Stimulated activated CD4-positive, alpha-beta T cell treated with anti-CD3 and anti-CD28 coated beads, Interleukin-12 subunit alpha, Interleukin-12 subunit beta, amount 100 ng/mL, for 48 hours (primary cell): Measurements from ENCODE around the gene IKZF1.

Experiments used
- DNase-seq, 3 donors: peaks; one replicate each; pipeline ENCODE4 v3.0.0-alpha.2; 2020; ENCODE audit warnings: low read depth in 2 of 3, low spot score in 1 of 3

Gene IKZF1

DNA sequence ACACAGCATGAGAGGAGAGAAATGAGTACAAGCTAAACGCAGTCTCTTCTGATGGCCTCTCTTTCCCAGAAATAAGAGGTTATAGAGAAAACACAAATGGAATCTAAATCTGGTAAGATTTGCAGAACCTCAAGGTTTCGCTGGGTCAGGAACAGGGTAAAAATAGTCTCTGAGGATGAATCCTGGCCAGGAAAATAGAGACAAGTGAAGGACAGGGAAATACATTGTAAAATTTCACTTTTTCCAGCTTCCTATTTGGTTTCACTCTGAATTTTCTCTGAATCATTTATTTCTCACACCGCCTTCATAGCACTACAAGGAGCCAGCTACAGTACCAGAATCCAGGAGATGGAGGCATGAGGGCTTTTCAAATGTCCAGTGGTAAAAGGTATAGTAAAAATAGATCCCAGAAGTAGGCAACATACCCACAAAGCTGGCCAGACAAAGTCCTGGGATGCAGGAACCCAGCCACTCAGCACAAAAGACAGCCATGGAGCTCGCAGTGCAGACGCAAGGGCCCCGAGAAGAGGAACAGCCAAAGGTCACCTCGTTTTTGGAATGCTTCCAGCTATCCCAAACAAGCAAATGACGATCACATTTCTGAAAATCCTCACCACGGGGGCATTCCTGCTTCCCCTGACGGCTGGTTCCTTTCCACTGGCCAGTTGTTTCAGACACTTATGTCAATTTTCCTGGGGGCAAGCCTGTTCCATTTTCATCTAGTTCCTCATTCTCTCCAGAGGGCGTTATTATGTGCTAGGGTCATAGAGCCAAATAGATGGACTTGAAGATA is 21.5 kb upstream of the IKZF1 start:
- DNase-seq: no peak

DNA sequence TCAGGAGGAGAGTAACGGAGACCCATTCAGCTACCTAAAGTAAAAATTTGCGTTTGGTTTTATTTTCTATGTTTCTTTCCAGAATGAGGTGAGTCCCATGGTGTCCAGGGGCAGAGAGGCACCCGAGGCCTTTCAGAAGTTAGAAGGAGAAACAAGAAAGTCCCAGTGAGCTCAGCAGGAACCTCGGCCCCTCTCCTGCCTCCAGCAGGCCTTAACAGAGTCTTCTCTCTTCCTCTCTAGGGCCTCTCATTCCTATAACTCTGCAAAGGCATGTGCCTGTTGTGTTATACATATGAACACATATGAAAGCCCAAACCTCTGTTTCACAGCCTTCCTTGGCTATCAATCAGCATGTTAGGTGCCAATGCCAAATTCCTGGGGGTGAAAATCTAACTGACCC is 20.8 kb upstream of the IKZF1 start:
- no peak for DNase-seq

GRCh38 chr7:50284296-50284695 is 20.2 kb upstream of the IKZF1 start:
- no peak for DNase-seq

DNA sequence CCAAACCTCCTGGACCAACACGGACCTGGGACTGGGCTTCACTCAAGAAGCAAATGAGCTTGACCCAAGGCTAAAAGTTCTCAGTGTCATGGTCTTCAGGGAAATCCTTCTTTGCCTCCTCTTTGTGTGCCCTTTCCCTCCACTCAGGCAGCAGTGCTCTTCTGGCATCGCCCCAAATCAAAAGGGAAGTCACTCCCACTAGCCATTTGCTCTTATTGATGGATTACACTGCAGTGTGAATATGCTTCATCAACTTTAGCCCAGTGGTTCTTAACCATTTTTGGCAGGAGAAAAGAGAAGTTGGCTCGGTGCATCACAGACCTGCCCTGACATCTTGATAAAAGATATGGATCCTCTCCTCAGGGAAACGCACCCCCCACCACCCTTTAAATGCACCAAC is 19.2 kb upstream of the IKZF1 start:
- DNase-seq: no peak

DNA sequence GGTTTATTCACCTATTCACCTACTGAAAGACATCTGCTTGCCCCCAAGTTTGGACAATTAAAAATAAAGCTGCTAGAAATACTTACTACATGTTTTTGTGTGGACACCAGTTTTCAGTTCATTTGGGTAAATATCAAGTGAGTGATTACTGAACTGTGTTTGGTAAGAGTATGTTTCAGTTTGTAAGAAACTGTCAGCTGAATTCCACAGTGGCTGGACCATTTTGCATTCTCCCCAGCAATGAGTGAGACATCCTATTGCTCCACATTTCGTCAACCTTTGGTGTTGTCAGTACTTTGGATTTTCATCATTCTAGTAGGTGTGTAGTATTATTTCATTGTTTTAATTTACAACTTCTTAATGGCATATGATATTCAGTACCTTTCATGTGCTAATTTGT is 17.4 kb upstream of the IKZF1 start:
- no peak for DNase-seq

- DNase-seq: no peak
These were observed 12.3 kb upstream of the IKZF1 start for GRCh38 chr7:50292165-50292757.

DNA sequence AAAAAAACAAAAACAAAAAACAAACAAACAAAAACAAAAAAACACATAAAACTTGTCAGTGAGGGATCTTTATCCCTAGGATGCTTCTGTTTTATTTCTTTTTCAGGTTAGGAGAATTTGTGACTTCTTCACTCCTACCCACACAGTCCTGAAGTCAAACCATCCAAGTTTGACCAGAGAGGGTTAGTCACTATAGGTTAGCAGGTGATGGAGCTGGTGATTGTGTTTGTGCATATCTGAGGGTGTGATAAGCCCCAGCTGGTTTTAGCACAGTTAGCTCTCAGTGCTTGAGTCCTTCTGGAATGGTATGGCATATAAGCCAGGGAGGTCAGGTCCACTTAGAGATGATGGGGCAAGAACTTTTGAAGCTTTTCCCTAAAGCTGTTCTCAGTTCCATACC is 11.8 kb upstream of the IKZF1 start:
- DNase-seq: no peak

GRCh38 chr7:50293509-50294179 is 10.9 kb upstream of the IKZF1 start:
- DNase-seq: no peak

GRCh38 chr7:50295133-50295532 is 9.4 kb upstream of the IKZF1 start:
- DNase-seq: no peak

- DNase-seq: no peak
These were observed 7.7 kb upstream of the IKZF1 start for GRCh38 chr7:50296799-50297198.

- no peak for DNase-seq
These were observed 5.5 kb upstream of the IKZF1 start for GRCh38 chr7:50298811-50299562.

GRCh38 chr7:50300336-50300735 is 4.2 kb upstream of the IKZF1 start:
- DNase-seq: no peak

GRCh38 chr7:50302486-50303334 is 1.8 kb upstream of the IKZF1 start:
- no peak for DNase-seq

- DNase-seq: no peak
These were observed 984 bp upstream of the IKZF1 start for GRCh38 chr7:50303335-50304128.

DNA sequence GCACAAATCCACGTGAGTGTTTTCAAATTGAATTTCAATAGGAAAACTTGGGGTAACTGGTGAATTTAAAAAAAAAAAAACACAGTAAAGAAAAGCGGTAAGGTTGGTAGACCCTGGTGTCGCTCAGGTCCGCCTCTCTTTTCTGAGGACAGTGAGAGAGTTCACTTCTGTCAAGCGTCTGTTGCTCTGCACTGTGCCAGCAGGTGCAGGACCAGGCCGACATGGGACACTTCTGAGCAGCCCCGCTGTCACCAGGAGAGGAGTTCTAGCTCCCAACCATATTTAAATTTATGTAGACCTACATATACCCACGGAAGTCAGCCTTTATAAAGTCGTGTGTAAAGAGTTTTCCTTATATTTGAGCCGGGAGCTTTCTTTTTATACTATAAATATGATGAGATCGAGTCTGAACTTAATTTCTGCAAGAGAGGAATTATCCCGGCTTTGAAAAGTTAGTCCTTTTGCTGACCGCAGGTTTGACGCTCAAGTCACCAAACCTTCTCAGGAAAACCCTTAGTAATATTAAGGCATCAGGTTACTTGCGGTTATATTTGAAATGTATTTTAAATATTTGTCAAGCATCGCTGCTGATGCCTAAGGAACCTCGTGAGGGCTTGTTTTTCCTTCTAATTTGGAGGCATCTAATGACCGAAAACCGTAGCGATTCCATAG is 531 bp downstream of the IKZF1 start:
- DNase-seq: no peak

- DNase-seq: no peak
These were observed 1.3 kb downstream of the IKZF1 start for GRCh38 chr7:50305583-50306493.

DNA sequence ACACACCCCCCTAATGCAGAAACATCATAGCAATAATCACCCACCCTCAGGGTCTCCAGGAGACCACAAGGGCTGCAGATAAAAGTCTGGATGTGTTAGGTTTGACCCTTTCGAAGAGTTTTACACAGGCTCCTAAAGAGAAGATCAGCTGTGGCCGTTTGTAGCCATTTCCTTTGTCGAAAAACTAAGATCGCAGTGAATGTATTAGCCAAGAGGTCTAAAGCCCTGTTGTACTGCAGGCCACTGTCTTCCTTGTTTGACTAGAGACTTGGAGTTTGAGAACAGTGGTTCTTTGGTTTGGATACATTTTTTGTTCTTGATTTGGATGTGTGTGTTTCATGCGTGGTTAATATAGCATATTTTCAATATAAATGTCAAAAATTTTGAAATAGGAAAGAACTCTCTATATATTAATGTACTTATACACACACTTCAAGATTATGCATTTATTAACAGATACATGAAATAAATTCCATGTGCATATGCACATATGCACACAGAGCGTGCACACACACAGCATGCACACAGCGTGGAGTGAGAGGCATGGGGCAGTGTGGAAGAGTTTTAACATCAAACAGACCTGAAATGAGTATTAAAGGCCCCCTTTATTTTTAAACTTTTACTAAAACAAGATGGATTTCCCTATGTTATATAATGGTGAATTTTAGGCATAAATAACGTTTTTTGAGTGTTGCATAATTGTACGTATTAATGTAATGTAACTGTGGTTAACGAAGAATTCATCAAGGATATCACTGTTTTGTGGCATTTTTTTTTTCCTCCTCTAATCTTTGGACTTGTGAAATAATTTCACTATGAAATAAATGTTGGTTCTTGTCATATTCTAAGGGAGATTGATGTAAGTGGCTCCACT is 2.2 kb downstream of the IKZF1 start:
- no peak for DNase-seq
